H1 (cell line): ENCODE measurements around the gene SGO2. TPM values are rescaled to one million over a fixed set of nuclear protein-coding genes. Genes with fewer than 3 reads are reported as not detected.

Source experiments
- FOSL1 ChIP-seq: IDR thresholded peaks from 2 replicates; pipeline ENCODE4 v1.6.1; 2011; ENCODE audit warnings: mild to moderate bottlenecking, low read depth, low read length, moderate library complexity; ENCODE audit not compliant: insufficient read depth
- HDAC2 ChIP-seq, 2 experiments: fragments of 300-600 bp in 1 of 2; sonication (generic) in 1 of 2; IDR thresholded peaks; 2 replicates each; pipeline ENCODE4 v1.6.1; 2011 to 2012; ENCODE audit warnings: low read depth in 2 of 2, low read length in 2 of 2, mild to moderate bottlenecking in 2 of 2, moderate library complexity in 2 of 2, borderline replicate concordance in 1 of 2, inconsistent platforms in 1 of 2
- polyA plus RNA-seq, 7 experiments: library from polyadenylated mRNA; depleted of rRNA in 3 of 7; stranded (reverse) in 5 of 7; unstranded in 2 of 7; fragments of >200 nt in 5 of 7; fragments of 200-250 nt in 2 of 7; gene quantifications; 1 replicate in 5 of 7; 2 replicates in 1 of 7; 4 replicates in 1 of 7; pipeline versions ENCODE4 v1.2.1 to v1.2.3, GENCODE V29; 2011 to 2013; ENCODE audit warnings: missing spikeins in 2 of 7, mixed read lengths in 2 of 7
- total RNA-seq: library from RNA; stranded (reverse); fragmentation: NEBNext Ultra II Directional; extraction: Animal tissue kit (Norgen Biotek cat#: 25700); gene quantifications from 2 replicates; pipeline ENCODE4 v1.2.1, GENCODE V29; 2021

SGO2 gene
- total and polyA plus RNA-seq, 2 of the 8 experiments (the other 6 are each of a cell fraction or from before 2014, with no cell fraction given): 2.4 to 33.2 TPM

- TF ChIP-seq HDAC2 (IDR thresholded peaks at IDR 0.05; ENCODE audit: borderline replicate concordance in 1 of 2, low read depth in 2 of 2, low read length in 2 of 2): no peak
- no peak for TF ChIP-seq FOSL1
Measured at GRCh38 chr2:200599206-200599605, 73.2 kb downstream of the SGO2 start (continued).
